ENCODE measurements around the gene DTD1.

DTD1 gene, protein sequence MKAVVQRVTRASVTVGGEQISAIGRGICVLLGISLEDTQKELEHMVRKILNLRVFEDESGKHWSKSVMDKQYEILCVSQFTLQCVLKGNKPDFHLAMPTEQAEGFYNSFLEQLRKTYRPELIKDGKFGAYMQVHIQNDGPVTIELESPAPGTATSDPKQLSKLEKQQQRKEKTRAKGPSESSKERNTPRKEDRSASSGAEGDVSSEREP

GRCh38 chr20:18587665-18588573, at the start of gene DTD1:
TSS of gene DTD1 (plus strand) at chr20:18588054. CDS start at chr20:18588073, 19 bp downstream.
- in situ Hi-C loops (cut with MboI; ENCODE audit: low sequenced_read_pairs) = no loop called here

- in situ Hi-C loops (cut with MboI; ENCODE audit: low sequenced_read_pairs) = no loop called here
Measured at GRCh38 chr20:18541741-18542140, 46.1 kb upstream of the DTD1 start.

DNA sequence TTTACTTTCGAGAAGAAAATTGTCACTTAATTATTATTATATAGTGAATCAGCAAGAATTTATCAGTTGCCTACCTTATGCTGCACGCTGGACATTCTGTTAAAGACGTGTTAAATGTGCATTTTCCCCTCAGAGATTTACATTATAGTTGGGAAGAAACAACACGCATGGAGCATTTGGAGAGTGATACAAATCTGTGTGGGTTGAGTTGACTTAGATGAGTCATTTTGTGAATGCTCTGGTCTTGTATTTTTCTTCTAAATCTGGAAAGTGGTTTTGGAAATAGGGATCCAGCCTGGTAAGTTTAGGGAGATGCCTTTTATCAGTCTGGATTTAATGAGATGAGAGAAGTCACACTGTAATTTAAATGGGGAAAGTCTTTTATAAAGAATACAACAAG, 44.6 kb upstream of the DTD1 start:
- in situ Hi-C loops (cut with MboI; ENCODE audit: low sequenced_read_pairs) = no loop called here

GRCh38 chr20:18543932-18544331, 43.9 kb upstream of the DTD1 start:
- in situ Hi-C loops (cut with MboI; ENCODE audit: low sequenced_read_pairs) = no loop called here

DNA sequence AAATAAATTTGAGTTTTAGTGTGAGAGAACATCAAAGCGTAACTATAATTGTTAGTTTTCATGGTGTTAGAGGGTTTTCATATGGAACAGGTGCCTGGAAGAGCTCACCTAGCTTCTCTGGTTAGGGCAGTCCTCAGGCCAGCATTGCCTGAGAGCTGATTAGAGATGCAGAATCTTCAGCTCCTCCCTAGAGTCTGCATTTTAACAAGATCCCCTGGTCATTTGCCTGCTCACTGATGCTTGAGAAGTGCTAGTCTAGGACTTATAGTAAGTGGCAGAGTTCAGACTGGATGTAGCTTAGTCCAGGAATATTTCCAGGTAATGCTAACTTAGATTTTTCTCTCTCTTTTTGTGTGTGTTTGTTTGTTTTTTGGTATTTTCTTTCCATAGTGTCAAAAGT, 42.3 kb upstream of the DTD1 start:
- in situ Hi-C loops (cut with MboI; ENCODE audit: low sequenced_read_pairs) = no loop called here

DNA sequence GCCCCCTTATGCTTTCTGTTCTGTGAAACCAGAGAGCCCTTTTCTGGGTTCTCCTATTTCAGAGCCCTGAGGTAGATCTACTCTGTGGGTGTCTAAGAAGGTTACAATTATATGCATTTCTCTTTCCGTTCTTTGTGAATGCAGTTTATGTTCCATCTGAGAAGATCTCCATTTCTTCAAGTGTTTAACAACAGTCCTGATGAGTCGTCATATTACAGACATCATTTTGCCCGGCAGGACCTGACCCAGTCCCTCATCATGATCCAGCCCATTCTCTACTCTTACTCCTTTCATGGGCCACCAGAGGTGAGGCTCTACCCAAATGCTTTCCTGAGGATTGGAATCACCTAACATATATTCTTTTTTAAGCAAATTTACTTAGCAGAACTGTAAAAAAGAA, 39.4 kb upstream of the DTD1 start:
- in situ Hi-C loops (cut with MboI; ENCODE audit: low sequenced_read_pairs) = no loop called here

DNA sequence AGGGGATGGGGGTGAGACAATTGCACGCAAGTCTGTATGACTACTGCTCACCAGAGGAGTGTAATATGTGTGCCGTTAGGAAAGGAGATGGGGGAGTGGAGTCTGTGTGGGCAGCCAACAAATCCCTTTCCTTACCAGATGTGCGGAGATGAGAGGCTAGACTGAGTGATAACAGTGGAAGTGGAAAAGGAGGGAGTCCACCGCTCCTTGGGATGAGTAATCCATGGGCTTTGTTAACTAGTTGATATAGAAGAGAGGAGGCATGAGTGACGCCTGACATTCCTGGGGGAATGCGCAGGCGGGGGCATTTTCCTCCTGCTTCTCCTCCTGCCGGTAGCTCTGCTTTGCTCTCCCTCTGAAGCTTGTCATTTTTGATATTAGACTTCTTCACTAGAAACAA, 34.1 kb upstream of the DTD1 start:
- in situ Hi-C loops (cut with MboI; ENCODE audit: low sequenced_read_pairs) = no loop called here

- in situ Hi-C loops (cut with MboI; ENCODE audit: low sequenced_read_pairs) = no loop called here
Measured at GRCh38 chr20:18566892-18567738, 20.7 kb upstream of the DTD1 start, which contains the start of gene SMIM26. TSS of gene SMIM26 (plus strand) at chr20:18567432. CDS start at chr20:18567479, 47 bp downstream.

DNA sequence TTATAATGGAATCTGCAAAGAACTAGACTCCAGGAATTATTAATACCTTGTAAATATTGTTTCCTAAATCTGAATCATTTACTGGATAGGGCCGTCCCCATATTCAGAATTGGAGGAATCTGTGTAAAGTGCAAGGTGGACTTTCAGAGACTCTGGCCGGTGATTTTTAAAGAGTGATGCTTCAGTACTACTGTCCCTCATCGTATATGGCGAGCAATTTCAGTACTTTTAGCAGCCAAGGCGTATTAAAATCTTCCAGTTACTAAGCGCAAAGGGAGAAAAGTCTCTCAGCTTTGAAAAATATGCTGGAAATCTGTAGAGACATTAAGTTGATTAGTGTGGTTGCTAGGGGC, 20.1 kb upstream of the DTD1 start:
- in situ Hi-C loops (cut with MboI; ENCODE audit: low sequenced_read_pairs) = no loop called here

DNA sequence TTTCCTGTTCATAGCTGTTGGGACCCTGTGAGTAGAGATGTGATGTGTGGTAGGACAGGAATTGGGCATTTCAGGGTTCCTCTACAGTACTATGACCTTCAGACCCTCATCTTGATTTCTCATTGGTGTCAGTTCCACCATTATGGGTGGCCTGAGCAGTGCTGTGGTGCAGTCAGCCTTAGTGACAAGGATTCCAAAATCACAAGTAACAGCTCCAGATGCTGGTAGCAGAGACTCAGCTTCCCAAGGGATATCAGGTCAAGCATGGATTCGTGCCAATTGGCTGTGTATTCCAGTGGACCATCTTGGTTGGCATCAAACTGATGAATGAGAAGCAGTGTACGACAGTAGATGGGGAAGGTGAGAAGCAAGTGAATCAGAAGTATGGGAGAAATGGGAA, 16.8 kb upstream of the DTD1 start:
- in situ Hi-C loops (cut with MboI; ENCODE audit: low sequenced_read_pairs) = no loop called here

GRCh38 chr20:18571578-18571977, 16.3 kb upstream of the DTD1 start:
- in situ Hi-C loops (cut with MboI; ENCODE audit: low sequenced_read_pairs) = no loop called here

- in situ Hi-C loops (cut with MboI; ENCODE audit: low sequenced_read_pairs) = no loop called here
Measured at GRCh38 chr20:18577942-18578341, 9.9 kb upstream of the DTD1 start.

DNA sequence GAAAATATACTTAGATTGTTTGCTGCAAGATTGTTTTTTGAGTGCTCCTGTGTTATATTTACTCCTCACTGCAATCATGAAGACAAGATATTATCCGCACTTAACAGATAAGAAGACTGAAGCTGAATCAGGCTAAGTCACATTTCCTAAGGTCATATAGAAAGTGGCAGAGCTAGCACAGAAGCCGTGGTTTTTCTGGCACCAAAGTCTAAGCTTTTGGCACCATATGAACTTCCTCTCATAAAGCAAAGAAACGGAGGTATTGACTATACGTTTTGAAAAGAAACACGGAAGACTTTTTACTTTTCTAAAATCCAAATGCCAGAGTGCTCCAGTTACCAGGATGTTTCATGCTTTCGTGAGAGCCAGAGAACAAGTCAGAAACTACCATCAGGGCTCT, 9.3 kb upstream of the DTD1 start:
- in situ Hi-C loops (cut with MboI; ENCODE audit: low sequenced_read_pairs) = no loop called here

DNA sequence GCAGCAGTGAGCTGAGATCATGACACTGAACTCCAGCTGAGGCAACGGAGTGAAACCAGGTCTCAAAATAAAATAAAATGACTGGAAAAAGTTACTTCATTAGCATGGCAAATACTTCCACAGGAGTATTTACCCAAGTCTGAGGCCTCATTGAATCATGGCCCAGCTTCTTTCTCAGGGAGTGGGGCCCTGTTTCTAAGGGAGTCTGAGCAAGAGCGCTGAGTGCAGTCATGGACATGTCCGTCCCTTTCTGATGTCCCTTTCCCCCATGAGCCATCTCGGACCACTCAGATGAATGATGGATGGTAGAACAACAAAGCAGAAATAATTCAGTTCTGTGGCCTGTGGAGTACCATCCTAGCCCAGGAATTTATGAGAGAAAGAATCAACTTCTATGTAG, 7.8 kb upstream of the DTD1 start:
- in situ Hi-C loops (cut with MboI; ENCODE audit: low sequenced_read_pairs) = no loop called here

DNA sequence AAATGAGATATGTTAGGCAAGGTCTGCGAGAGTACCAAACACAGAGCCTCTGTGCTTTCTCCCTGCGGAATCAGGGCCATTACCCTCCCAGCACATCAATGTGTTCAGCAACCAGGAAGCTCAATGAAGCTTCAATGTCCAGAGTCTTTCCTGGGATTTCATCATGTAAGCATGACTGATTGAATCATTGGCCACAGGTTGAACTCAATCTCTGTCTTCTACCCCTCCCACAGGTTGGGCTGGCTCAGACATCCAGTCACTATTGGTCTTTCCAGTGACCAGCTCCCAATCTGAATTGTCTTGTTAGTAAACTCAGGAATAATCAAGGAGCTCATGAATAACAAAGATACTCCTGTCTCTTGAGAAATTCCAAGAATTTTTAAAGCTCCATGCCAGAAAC, 2.7 kb upstream of the DTD1 start:
- in situ Hi-C loops (cut with MboI; ENCODE audit: low sequenced_read_pairs) = no loop called here

- in situ Hi-C loops (cut with MboI; ENCODE audit: low sequenced_read_pairs) = no loop called here
Measured at GRCh38 chr20:18588574-18588933, 700 bp downstream of the DTD1 start.

GRCh38 chr20:18589941-18590674, 2.3 kb downstream of the DTD1 start:
- in situ Hi-C loops (cut with MboI; ENCODE audit: low sequenced_read_pairs) = no loop called here

DNA sequence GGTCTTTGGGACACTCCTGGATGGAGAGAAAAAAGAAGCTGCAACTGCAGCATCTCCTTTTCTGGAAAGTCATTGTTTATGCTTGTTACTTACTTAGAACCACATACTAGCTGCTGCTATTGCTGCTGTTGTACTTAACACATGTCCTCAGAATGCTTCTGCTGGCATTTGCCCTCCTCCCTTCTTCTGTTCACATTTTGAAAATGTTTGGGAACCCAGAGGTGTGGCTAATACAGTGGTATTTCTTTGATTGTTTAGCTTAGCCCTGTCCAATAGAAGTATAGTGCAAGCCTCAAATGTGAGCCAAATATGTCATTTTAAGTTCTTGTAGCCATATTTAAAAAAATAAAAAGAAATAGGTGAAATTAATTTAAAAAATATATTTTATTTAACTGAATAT, 8.4 kb downstream of the DTD1 start:
- in situ Hi-C loops (cut with MboI; ENCODE audit: low sequenced_read_pairs) = no loop called here

GRCh38 chr20:18609741-18610140, 21.9 kb downstream of the DTD1 start:
- in situ Hi-C loops (cut with MboI; ENCODE audit: low sequenced_read_pairs) = no loop called here

DNA sequence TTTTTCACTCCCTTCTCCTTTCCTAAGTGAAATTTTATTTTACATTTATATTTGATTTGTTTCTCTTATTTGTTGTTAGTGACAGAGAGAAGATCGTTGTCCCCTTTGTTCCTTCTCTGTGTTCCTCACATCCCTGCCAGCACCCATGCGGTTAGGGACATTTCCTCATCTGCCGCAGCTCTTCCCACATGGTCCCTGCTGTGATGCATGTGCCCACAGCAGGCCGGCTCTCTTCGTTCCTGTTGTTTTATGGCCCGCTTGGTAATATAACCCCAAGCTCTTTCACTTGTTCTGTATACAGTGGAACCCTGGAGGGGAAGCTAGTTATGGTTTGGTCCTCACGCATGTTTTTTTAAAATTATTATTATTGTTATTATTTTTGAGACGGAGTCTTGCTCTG, 23.6 kb downstream of the DTD1 start:
- in situ Hi-C loops (cut with MboI; ENCODE audit: low sequenced_read_pairs) = no loop called here

- in situ Hi-C loops (cut with MboI; ENCODE audit: low sequenced_read_pairs) = no loop called here
Measured at GRCh38 chr20:18613553-18613952, 25.7 kb downstream of the DTD1 start.

All from hTERT RPE-1 (cell line).